Left lung (tissue), 10 donors: ENCODE data around the gene CADM2. TPM values are rescaled to one million over a fixed set of nuclear protein-coding genes. Genes with fewer than 3 reads are reported as not detected.
A peak's percentile ranks its signal among the peaks of the same experiment; 100 is the strongest.

Experiments used
- ATAC-seq: fragments of 200-7000 bp; cut with Tn5 transposase; one replicate; pipeline ENCODE4 v1.9.1; 2020; ENCODE audit warnings: moderate library complexity
- DNase-seq, 4 donors: peaks; one replicate each; pipeline ENCODE4 v3.0.0-alpha.2; 2013 to 2020
- H3K27ac ChIP-seq, 2 donors: fragments of 200-600 bp; sonication (generic) in 1 of 2; one replicate each; pipeline versions ENCODE4 v1.5.0 to v1.8.0; 2020 to 2021
- H3K27me3 ChIP-seq, 2 donors: fragments of 200-600 bp; sonication (generic) in 1 of 2; one replicate each; pipeline versions ENCODE4 v1.5.0 to v1.8.0; 2020 to 2021
- H3K36me3 ChIP-seq, 2 donors: fragments of 200-600 bp; sonication (generic) in 1 of 2; one replicate each; pipeline versions ENCODE4 v1.5.0 to v1.8.0; 2020 to 2021
- H3K4me1 ChIP-seq, 2 donors: fragments of 200-600 bp; one replicate each; pipeline ENCODE4 v1.8.0; 2021
- H3K4me3 ChIP-seq, 2 donors: fragments of 200-600 bp; sonication (generic) in 1 of 2; one replicate each; pipeline versions ENCODE4 v1.5.0 to v1.8.0; 2020 to 2021; ENCODE audit warnings: mild to moderate bottlenecking in 1 of 2
- H3K9me3 ChIP-seq, 2 donors: fragments of 200-600 bp; sonication (generic) in 1 of 2; one replicate each; pipeline versions ENCODE4 v1.5.0 to v1.8.0; 2020 to 2021
- CTCF ChIP-seq, 2 donors: fragments of 200-600 bp; sonication (generic) in 1 of 2; IDR thresholded peaks; one replicate each; pipeline versions ENCODE4 v1.5.0 to v1.8.0; 2021; ENCODE audit warnings: antibody characterized with exemption in 2 of 2
- intact Hi-C, 2 donors: fragments of 100-400 bp; cut with DNase I; formaldehyde crosslinking; loops; one replicate each; pipeline versions ENCODE4 v1.11.2 to v1.14.2; 2022
- polyA plus RNA-seq, 6 donors: library from polyadenylated mRNA; unstranded; fragments of 120-200 nt; gene quantifications; one replicate each; pipeline ENCODE4 v1.2.1, GENCODE V29; 2013; ENCODE audit not compliant: insufficient read length in 6 of 6
- total RNA-seq, 2 donors: library from RNA; stranded (reverse); fragmentation: NEBNext Ultra II Directional; extraction: Animal tissue kit (Norgen Biotek cat#: 25700); gene quantifications; one replicate each; pipeline ENCODE4 v1.2.1, GENCODE V29; 2021
- donor health status: DM: no; HTN: yes; CAD: no.
- donor health status: DM: no; HTN: no; CAD: no.

Gene CADM2
- total and polyA plus RNA-seq, 8 donors: 0.16 to 2.3 (median 0.74) TPM

- Histone ChIP-seq H3K27ac (no peak overlapping the region), H3K9me3 (no peaks in the 10 kb centered on the region), H3K4me3 (no peak overlapping the region), H3K36me3 (no peaks in the 10 kb centered on the region), H3K27me3 (no peaks in the 10 kb centered on the region), H3K4me1 (no peaks in the 10 kb centered on the region)
- DNase-seq (no peak), ATAC-seq (no peak)
- no peak for TF ChIP-seq CTCF (IDR thresholded peaks at IDR 0.05)
- intact Hi-C loops: no loop called here
Observed at GRCh38 chr3:85933326-85933725, 974.5 kb downstream of the CADM2 start.

- no peak for DNase-seq
- no peak for TF ChIP-seq CTCF (IDR thresholded peaks at IDR 0.05)
- Histone ChIP-seq H3K27me3 (no peaks in the 10 kb centered on the region), H3K4me1 (no peaks in the 10 kb centered on the region), H3K36me3 (no peaks in the 10 kb centered on the region), H3K27ac (no peak overlapping the region), H3K4me3 (no peak overlapping the region), H3K9me3 (no peaks in the 10 kb centered on the region)
- no peak for ATAC-seq
- intact Hi-C loops: no loop called here
Observed at GRCh38 chr3:85935171-85935570, 976.4 kb downstream of the CADM2 start.

GRCh38 chr3:85939074-85939482 is 980.3 kb downstream of the CADM2 start:
- Histone ChIP-seq H3K4me1 (no peaks in the 10 kb centered on the region), H3K27ac (no peak overlapping the region), H3K27me3 (no peaks in the 10 kb centered on the region), H3K36me3 (no peaks in the 10 kb centered on the region), H3K9me3 (peaks cover 0 to 3% of the 10 kb centered on the region in 2 donors), H3K4me3 (no peak overlapping the region)
- DNase-seq (peak in 2 of 4 donors; percentile 41 to 59), ATAC-seq (peak; percentile 70)
- intact Hi-C loops: no loop called here
- TF ChIP-seq CTCF (IDR thresholded peaks at IDR 0.05): no peak

GRCh38 chr3:85950435-85950834 is 991.6 kb downstream of the CADM2 start:
- DNase-seq: no peak
- Histone ChIP-seq H3K9me3 (no peaks in the 10 kb centered on the region), H3K4me3 (no peak overlapping the region), H3K36me3 (no peaks in the 10 kb centered on the region), H3K4me1 (no peaks in the 10 kb centered on the region), H3K27ac (no peak overlapping the region), H3K27me3 (no peaks in the 10 kb centered on the region)
- TF ChIP-seq CTCF (IDR thresholded peaks at IDR 0.05): no peak
- intact Hi-C loops: no loop called here
- peak; percentile 13 for ATAC-seq

GRCh38 chr3:85960793-85961192 is 1002.0 kb downstream of the CADM2 start:
- no peak for DNase-seq
- Histone ChIP-seq H3K4me1 (no peaks in the 10 kb centered on the region), H3K27ac (no peak overlapping the region), H3K36me3 (no peaks in the 10 kb centered on the region), H3K9me3 (no peaks in the 10 kb centered on the region), H3K4me3 (no peak overlapping the region), H3K27me3 (no peaks in the 10 kb centered on the region)
- no peak for TF ChIP-seq CTCF (IDR thresholded peaks at IDR 0.05)
- intact Hi-C loops: no loop called here
- no peak for ATAC-seq
